Muscle of leg (tissue), 11 donors: ENCODE results near the gene KANSL1. TPM values are rescaled to one million over a fixed set of nuclear protein-coding genes. Genes with fewer than 3 reads are reported as not detected.

ENCODE experiments used
- DNase-seq: peaks from one replicate; pipeline ENCODE4 v3.0.0; 2013
- H3K27ac ChIP-seq: one replicate; pipeline ENCODE4 v1.5.1; 2013; ENCODE audit warnings: mild to moderate bottlenecking, low read length, control low read depth
- H3K27me3 ChIP-seq: one replicate; pipeline ENCODE4 v1.6.1; 2013; ENCODE audit warnings: low read length; ENCODE audit not compliant: control insufficient read depth, insufficient read depth
- H3K36me3 ChIP-seq: one replicate; pipeline ENCODE4 v1.6.1; 2013; ENCODE audit warnings: low read length; ENCODE audit not compliant: control insufficient read depth, insufficient read depth
- H3K4me1 ChIP-seq: one replicate; pipeline ENCODE4 v1.6.1; 2013; ENCODE audit warnings: low read length; ENCODE audit not compliant: control insufficient read depth, insufficient read depth
- H3K4me3 ChIP-seq: one replicate; pipeline ENCODE4 v1.5.1; 2013; ENCODE audit warnings: low read length, control low read depth
- H3K9me3 ChIP-seq: replicated peaks from 2 replicates; pipeline ENCODE4 v1.6.1; 2013; ENCODE audit warnings: low read depth, low read length; ENCODE audit not compliant: control insufficient read depth
- WGBS: methylation state at CpG from one replicate; pipeline ENCODE4 v1.1.5; 2013; ENCODE audit warnings: missing lambda C conversion rate; ENCODE audit not compliant: insufficient coverage; 5-methylcytosine and 5-hydroxymethylcytosine counted together
- polyA plus RNA-seq, 8 donors: library from polyadenylated mRNA; unstranded; fragments of 120-200 nt; gene quantifications; one replicate each; pipeline versions ENCODE4 v1.2.1 to v1.2.3, GENCODE V29; 2013; ENCODE audit warnings: inconsistent platforms in 1 of 8, low replicate concordance in 1 of 8; ENCODE audit not compliant: insufficient read length in 8 of 8, insufficient read depth in 1 of 8
- total RNA-seq: library from RNA; stranded (reverse); fragments of 120-200 nt; gene quantifications from one replicate; pipeline ENCODE4 v1.2.4, GENCODE V29; 2013

The KANSL1 gene
- total and polyA plus RNA-seq, 9 donors: 27.9 to 76.6 (median 32.2) TPM

GRCh38 chr17:45997624-45998023 is 195.6 kb downstream of the KANSL1 start:
- no peaks in the 10 kb centered on the region for H3K9me3 ChIP-seq
- no peak for DNase-seq
- no peaks in the 10 kb centered on the region for H3K36me3 ChIP-seq
- H3K4me3 ChIP-seq: no peak overlapping the region
- H3K27ac ChIP-seq: no peak overlapping the region
- WGBS: 94% methylated on average over 6 of the region's 9 CpGs
- no peaks in the 10 kb centered on the region for H3K27me3 ChIP-seq
- H3K4me1 ChIP-seq: peaks cover 21% of the 10 kb centered on the region

- no peaks in the 10 kb centered on the region for H3K27me3 ChIP-seq
- no peak overlapping the region for H3K27ac ChIP-seq
- H3K4me3 ChIP-seq: no peak overlapping the region
- no peaks in the 10 kb centered on the region for H3K36me3 ChIP-seq
- 84% methylated on average over 13 of the region's 13 CpGs for WGBS
- peaks cover 24% of the 10 kb centered on the region for H3K4me1 ChIP-seq
- DNase-seq: no peak
- no peaks in the 10 kb centered on the region for H3K9me3 ChIP-seq
Observed at GRCh38 chr17:45997166-45997565, 196.1 kb downstream of the KANSL1 start.

GRCh38 chr17:45996282-45996937 is 196.8 kb downstream of the KANSL1 start:
- 77% methylated on average over 22 of the region's 31 CpGs for WGBS

GRCh38 chr17:45995627-45996270 is 197.5 kb downstream of the KANSL1 start:
- H3K36me3 ChIP-seq: no peaks in the 10 kb centered on the region
- peak; percentile 63 for DNase-seq
- WGBS: 56% methylated on average over 9 of the region's 14 CpGs

More at GRCh38 chr17:45996282-45996937, 196.8 kb downstream of the KANSL1 start:
- Histone ChIP-seq H3K9me3 (no peaks in the 10 kb centered on the region), H3K36me3 (no peaks in the 10 kb centered on the region), H3K27me3 (no peaks in the 10 kb centered on the region), H3K4me1 (peaks cover 24% of the 10 kb centered on the region), H3K27ac (no peak overlapping the region), H3K4me3 (no peak overlapping the region)
- no peak for DNase-seq

GRCh38 chr17:45994987-45995386 is 198.2 kb downstream of the KANSL1 start:
- no peak overlapping the region for H3K4me3 ChIP-seq
- H3K27me3 ChIP-seq: no peaks in the 10 kb centered on the region
- H3K9me3 ChIP-seq: no peaks in the 10 kb centered on the region
- peaks cover 24% of the 10 kb centered on the region for H3K4me1 ChIP-seq
- no peaks in the 10 kb centered on the region for H3K36me3 ChIP-seq
- H3K27ac ChIP-seq: peak overlapping the region; percentile 35
- DNase-seq: no peak
- 69% methylated on average over 5 of the region's 8 CpGs for WGBS

More at GRCh38 chr17:45995627-45996270, 197.5 kb downstream of the KANSL1 start:
- Histone ChIP-seq H3K4me1 (peaks cover 24% of the 10 kb centered on the region), H3K27ac (peak overlapping the region; percentile 35), H3K9me3 (no peaks in the 10 kb centered on the region), H3K27me3 (no peaks in the 10 kb centered on the region), H3K4me3 (no peak overlapping the region)

- H3K36me3 ChIP-seq: no peaks in the 10 kb centered on the region
- no peaks in the 10 kb centered on the region for H3K27me3 ChIP-seq
- no peaks in the 10 kb centered on the region for H3K9me3 ChIP-seq
- H3K27ac ChIP-seq: no peak overlapping the region
- no peak for DNase-seq
- WGBS: 59% methylated on average over 10 of the region's 16 CpGs
- no peak overlapping the region for H3K4me3 ChIP-seq
- peaks cover 20% of the 10 kb centered on the region for H3K4me1 ChIP-seq
Observed at GRCh38 chr17:45993962-45994627, 199.1 kb downstream of the KANSL1 start.

GRCh38 chr17:45992904-45993303 is 200.3 kb downstream of the KANSL1 start:
- Histone ChIP-seq H3K27me3 (no peaks in the 10 kb centered on the region), H3K36me3 (no peaks in the 10 kb centered on the region), H3K4me3 (no peak overlapping the region), H3K27ac (no peak overlapping the region), H3K9me3 (no peaks in the 10 kb centered on the region), H3K4me1 (peaks cover 20% of the 10 kb centered on the region)
- peak; percentile 30 for DNase-seq
- 63% methylated on average over 10 of the region's 10 CpGs for WGBS

GRCh38 chr17:45992175-45992574 is 201.1 kb downstream of the KANSL1 start:
- WGBS: 53% methylated on average over 4 of the region's 6 CpGs
- no peaks in the 10 kb centered on the region for H3K9me3 ChIP-seq
- no peaks in the 10 kb centered on the region for H3K27me3 ChIP-seq
- H3K27ac ChIP-seq: no peak overlapping the region
- DNase-seq: no peak
- peaks cover 20% of the 10 kb centered on the region for H3K4me1 ChIP-seq
- no peaks in the 10 kb centered on the region for H3K36me3 ChIP-seq
- no peak overlapping the region for H3K4me3 ChIP-seq

GRCh38 chr17:45991341-45991740 is 201.9 kb downstream of the KANSL1 start:
- DNase-seq: no peak
- no peaks in the 10 kb centered on the region for H3K9me3 ChIP-seq
- H3K4me3 ChIP-seq: no peak overlapping the region
- peaks cover 20% of the 10 kb centered on the region for H3K4me1 ChIP-seq
- no peak overlapping the region for H3K27ac ChIP-seq
- H3K36me3 ChIP-seq: no peaks in the 10 kb centered on the region
- no peaks in the 10 kb centered on the region for H3K27me3 ChIP-seq
- 86% methylated on average over 8 of the region's 10 CpGs for WGBS

GRCh38 chr17:45990886-45991285 is 202.3 kb downstream of the KANSL1 start:
- H3K4me3 ChIP-seq: no peak overlapping the region
- no peaks in the 10 kb centered on the region for H3K36me3 ChIP-seq
- H3K9me3 ChIP-seq: no peaks in the 10 kb centered on the region
- no peak overlapping the region for H3K27ac ChIP-seq
- peaks cover 16% of the 10 kb centered on the region for H3K4me1 ChIP-seq
- no peak for DNase-seq
- H3K27me3 ChIP-seq: no peaks in the 10 kb centered on the region
- no CpG with 5 or more reads among the region's 6 CpGs for WGBS
